K562 (cell line): ENCODE results near the gene YOD1. TPM values are rescaled to one million over a fixed set of nuclear protein-coding genes. Genes with fewer than 3 reads are reported as not detected.
A peak's percentile ranks its signal among the peaks of the same experiment; 100 is the strongest.

Experiments
- ARNT ChIP-seq, 2 experiments: fragments of 450-650 bp; IDR thresholded peaks; 2 replicates each; pipeline ENCODE4 v1.6.1; 2016; ENCODE audit warnings: mild to moderate bottlenecking in 1 of 2
- DEAF1 ChIP-seq: fragments of 450-650 bp; formaldehyde crosslinking; IDR thresholded peaks from 2 replicates; pipeline ENCODE4 v1.4.0; 2020; ENCODE audit warnings: mild to moderate bottlenecking, moderate library complexity
- FOXA3 ChIP-seq, 2 experiments: fragments of 450-650 bp in 1 of 2; sonication (generic) in 1 of 2; formaldehyde crosslinking; IDR thresholded peaks in 1 of 2; conservative IDR thresholded peaks in 1 of 2; 2 replicates each; pipeline versions ENCODE4 v1.4.0 to v1.8.0; 2020 to 2022; ENCODE audit warnings: mild to moderate bottlenecking in 2 of 2, missing genetic modification reagents in 1 of 2
- LEF1 ChIP-seq: fragments of 450-650 bp; IDR thresholded peaks from 2 replicates; pipeline ENCODE4 v1.6.1; 2016; ENCODE audit warnings: mild to moderate bottlenecking
- MXI1 ChIP-seq: IDR thresholded peaks from 2 replicates; pipeline ENCODE4 v1.6.1; 2011; ENCODE audit warnings: low read depth, mild to moderate bottlenecking, improper control_type of control experiment, low read length
- NBN ChIP-seq: fragments of 450-650 bp; IDR thresholded peaks from 2 replicates; pipeline ENCODE4 v1.6.1; 2016; ENCODE audit warnings: low read depth, mild to moderate bottlenecking
- NR4A1 ChIP-seq, 2 experiments: fragments of 250-450 bp in 1 of 2; fragments of 450-650 bp in 1 of 2; sonication (Bioruptor Pico) in 1 of 2; IDR thresholded peaks; 2 replicates each; pipeline versions ENCODE4 v1.4.0 to v1.6.1; 2016 to 2020; ENCODE audit warnings: mild to moderate bottlenecking in 2 of 2, missing compliant biosample characterization in 1 of 2, missing genetic modification characterization in 1 of 2, moderate library complexity in 1 of 2
- PKNOX1 ChIP-seq: fragments of 450-650 bp; IDR thresholded peaks from 2 replicates; pipeline ENCODE4 v1.6.1; 2016
- RERE ChIP-seq: sonication (generic); formaldehyde crosslinking; IDR thresholded peaks from 2 replicates; pipeline ENCODE4 v1.8.0; 2023; ENCODE audit warnings: missing genetic modification reagents, mild to moderate bottlenecking, borderline replicate concordance
- SETDB1 ChIP-seq: IDR thresholded peaks from one replicate; pipeline ENCODE4 v1.6.1; 2012; ENCODE audit warnings: low read length, control low read depth, inconsistent platforms
- TRIM28 ChIP-seq: fragments of 450-650 bp; IDR thresholded peaks from 2 replicates; pipeline ENCODE4 v1.6.1; 2017
- ZBTB11 ChIP-seq, 3 experiments: fragments of 200-800 bp in 1 of 3; fragments of 250-450 bp in 1 of 3; fragments of 450-650 bp in 1 of 3; sonication (Bioruptor Pico) in 1 of 3; sonication (Bioruptor generic) in 1 of 3; formaldehyde crosslinking in 1 of 3; IDR thresholded peaks; 2 replicates each; pipeline versions ENCODE4 v1.6.1 to v1.8.0; 2016 to 2022; ENCODE audit warnings: mild to moderate bottlenecking in 2 of 3, missing genetic modification characterization in 2 of 3, missing compliant biosample characterization in 1 of 3, moderate library complexity in 1 of 3
- ZFP91 ChIP-seq: sonication (generic); formaldehyde crosslinking; IDR thresholded peaks from 2 replicates; pipeline ENCODE4 v1.8.0; 2022; ENCODE audit warnings: mild to moderate bottlenecking, missing genetic modification reagents
- ZNF253 ChIP-seq: fragments of 250-450 bp; sonication (Bioruptor Pico); conservative IDR thresholded peaks from 2 replicates; pipeline ENCODE4 v1.6.1; 2021; ENCODE audit warnings: mild to moderate bottlenecking
- polyA plus RNA-seq, 8 experiments: library from polyadenylated mRNA; depleted of rRNA in 4 of 8; stranded (reverse) in 5 of 8; unstranded in 3 of 8; fragments of >200 nt; fragmentation: Nextera tagmentation in 2 of 8; fragmentation: Illumina TruSeq in 1 of 8; extraction: Ambion mirVana in 2 of 8; extraction: Trizol in 1 of 8; gene quantifications; 2 replicates each; pipeline versions ENCODE4 v1.2.1 to v1.2.3, GENCODE V29; 2011 to 2014; ENCODE audit warnings: inconsistent platforms in 1 of 8, missing spikeins in 1 of 8
- total RNA-seq, 7 experiments: library from RNA; depleted of rRNA in 6 of 7; stranded (reverse); fragments of >200 nt in 6 of 7; fragmentation: Illumina TruSeq in 2 of 7; extraction: Trizol in 2 of 7; gene quantifications; 2 replicates each; pipeline versions ENCODE4 v1.2.1 to v1.2.3, GENCODE V29; 2011 to 2021; ENCODE audit warnings: low replicate concordance in 1 of 7

YOD1 gene
- total and polyA plus RNA-seq, 9 of the 15 experiments (the other 6 are each of a cell fraction or from before 2014, with no cell fraction given): 18.2 to 78.1 (median 46.9) TPM

GRCh38 chr1:207049974-207050391 lies 1.0 kb downstream of the YOD1 start (continued):
- TF ChIP-seq PKNOX1 (0 out of 2 replicates have a peak, but pooled peaks have one; percentile 7), DEAF1 (CRISPR knock-in tag) (peak; percentile 80), ZFP91 (CRISPR knock-in tag) (no peak), ARNT (IDR thresholded peaks at IDR 0.05) (peak; percentile 21 to 64; a peak in 1 of 4 replicates), FOXA3 (CRISPR knock-in tag; conservative IDR thresholded peaks at IDR 0.05 in 1 of 2, IDR thresholded peaks at IDR 0.05 in 1 of 2) (peak in 1 of 2 experiments; percentile 64; a peak in 2 of 4 replicates), ZBTB11 (CRISPR knock-in tag; IDR thresholded peaks at IDR 0.05) (no peak), MXI1 (no peak), TRIM28 (no peak), RERE (CRISPR knock-in tag) (no peak), LEF1 (0 out of 2 replicates have a peak, but pooled peaks have one; percentile 15), NBN (peak; percentile 77; the same call in 1 of the 2 replicates), SETDB1 (no peak), NR4A1 (CRISPR knock-in tag; IDR thresholded peaks at IDR 0.05) (no peak), NR4A1 (tag; IDR thresholded peaks at IDR 0.05) (no peak), ZNF253 (no peak)
